B cell (primary cell): ENCODE data around the gene RAB6B. TPM values are rescaled to one million over a fixed set of nuclear protein-coding genes. Genes with fewer than 3 reads are reported as not detected.

ENCODE experiments used
- ATAC-seq: fragments of 200-7000 bp; cut with Tn5 transposase; one replicate; pipeline ENCODE4 v1.10.0; 2021; ENCODE audit warnings: low read depth, mild to moderate bottlenecking, moderate number of reproducible peaks, moderate library complexity
- CTCF ChIA-PET: fragments of 350-600 bp; sonication (Branson Sonifier 250); formaldehyde crosslinking; loops from one replicate; lab custom pipeline; 2021; ENCODE audit warnings: antibody characterized with exemption, inconsistent platforms; lab: Charles Lee
- POLR2A ChIA-PET: fragments of 350-600 bp; sonication (Branson Sonifier 250); formaldehyde crosslinking; loops from one replicate; lab custom pipeline; 2021; ENCODE audit warnings: antibody characterized with exemption; lab: Charles Lee
- DNase-seq: peaks from one replicate; pipeline ENCODE4 v3.0.0; 2013
- H2AFZ ChIP-seq: 2 replicates; pipeline ENCODE4 v1.6.1; 2012; ENCODE audit warnings: mild to moderate bottlenecking, low read depth, low read length; ENCODE audit not compliant: insufficient read depth, poor library complexity, severe bottlenecking
- H3K27ac ChIP-seq, 2 donors: 1 replicate in 1 of 2; 2 replicates in 1 of 2; pipeline ENCODE4 v1.5.1; 2012 to 2013; ENCODE audit warnings: low read length in 2 of 2, mild to moderate bottlenecking in 2 of 2, moderate library complexity in 1 of 2
- H3K27me3 ChIP-seq, 4 experiments: fragments of 200-600 bp in 1 of 4; sonication (generic) in 1 of 4; replicated peaks in 1 of 4; 1 replicate in 2 of 4; 2 replicates in 2 of 4; pipeline versions ENCODE4 v1.6.1 to v1.7.0; 2013 to 2016; ENCODE audit warnings: low read length in 3 of 4, mild to moderate bottlenecking in 2 of 4, mixed read lengths in 1 of 4, moderate library complexity in 1 of 4; ENCODE audit not compliant: insufficient read depth in 4 of 4, control insufficient read depth in 3 of 4; ENCODE audit errors: control extremely low read depth in 1 of 4
- H3K36me3 ChIP-seq, 2 experiments: replicated peaks in 1 of 2; 1 replicate in 1 of 2; 2 replicates in 1 of 2; pipeline versions ENCODE4 v1.6.1 to v1.7.1; 2013; ENCODE audit warnings: low read length in 1 of 2; ENCODE audit not compliant: insufficient read depth in 2 of 2, control insufficient read depth in 1 of 2; ENCODE audit errors: control extremely low read depth in 1 of 2, extremely low read depth in 1 of 2
- H3K4me1 ChIP-seq, 2 donors: fragments of 200-600 bp in 1 of 2; sonication (generic) in 1 of 2; 1 replicate in 1 of 2; 2 replicates in 1 of 2; pipeline versions ENCODE4 v1.5.1 to v1.6.1; 2013 to 2017; ENCODE audit warnings: low read length in 2 of 2; ENCODE audit not compliant: control insufficient read depth in 2 of 2, insufficient read depth in 2 of 2
- H3K4me2 ChIP-seq: replicated peaks from 2 replicates; pipeline ENCODE3; 2012; ENCODE audit warnings: mild to moderate bottlenecking, low read depth, low read length; ENCODE audit not compliant: poor library complexity, severe bottlenecking
- H3K4me3 ChIP-seq, 5 experiments: fragments of 200-600 bp in 1 of 5; sonication (generic) in 1 of 5; 1 replicate in 3 of 5; 2 replicates in 2 of 5; pipeline versions ENCODE4 v1.5.1 to v1.7.0; 2011 to 2016; ENCODE audit warnings: low read length in 4 of 5, mild to moderate bottlenecking in 4 of 5, low read depth in 2 of 5, control low read depth in 1 of 5, moderate library complexity in 1 of 5; ENCODE audit not compliant: insufficient read depth in 1 of 5; ENCODE audit errors: control extremely low read depth in 1 of 5, extremely low read depth in 1 of 5
- H3K79me2 ChIP-seq: fragments of 200-600 bp; sonication (generic); one replicate; pipeline ENCODE4 v1.6.0; 2016; ENCODE audit warnings: low read length; ENCODE audit not compliant: control insufficient read depth, insufficient read depth
- H3K9ac ChIP-seq: fragments of 200-600 bp; sonication (generic); 2 replicates; pipeline ENCODE4 v1.6.1; 2017; ENCODE audit warnings: mild to moderate bottlenecking, low read length, moderate library complexity
- H3K9me3 ChIP-seq, 3 donors: one replicate each; pipeline versions ENCODE4 v1.6.1 to v1.7.1; 2013; ENCODE audit warnings: low read length in 2 of 3; ENCODE audit not compliant: control insufficient read depth in 2 of 3, insufficient read depth in 1 of 3; ENCODE audit errors: control extremely low read depth in 1 of 3
- H4K20me1 ChIP-seq: 2 replicates; pipeline ENCODE4 v1.6.0; 2012; ENCODE audit warnings: mild to moderate bottlenecking, low read length; ENCODE audit not compliant: insufficient read depth, control insufficient read depth, poor library complexity, severe bottlenecking
- H3K27ac Mint-ChIP-seq: one replicate; pipeline ENCODE4 v1.8.0; 2021; ENCODE audit warnings: mixed read lengths
- H3K27me3 Mint-ChIP-seq: one replicate; pipeline ENCODE4 v1.8.0; 2021; ENCODE audit warnings: mixed read lengths
- H3K4me1 Mint-ChIP-seq: one replicate; pipeline ENCODE4 v1.8.0; 2021; ENCODE audit warnings: mixed read lengths
- H3K4me3 Mint-ChIP-seq: one replicate; pipeline ENCODE4 v1.8.0; 2021; ENCODE audit warnings: mixed read lengths
- H3K9me3 Mint-ChIP-seq: one replicate; pipeline ENCODE4 v1.8.0; 2022; ENCODE audit warnings: mixed read lengths; ENCODE audit not compliant: insufficient read depth
- EZH2 ChIP-seq: IDR thresholded peaks from 2 replicates; pipeline ENCODE4 v1.6.1; 2012; ENCODE audit warnings: borderline replicate concordance, low read depth, mild to moderate bottlenecking, moderate library complexity, low read length; ENCODE audit not compliant: insufficient read depth, poor library complexity, severe bottlenecking
- WGBS: methylation state at CpG from one replicate; pipeline ENCODE4 v1.1.5; 2013; ENCODE audit warnings: missing lambda C conversion rate; ENCODE audit not compliant: insufficient coverage; 5-methylcytosine and 5-hydroxymethylcytosine counted together
- intact Hi-C: fragments of 100-400 bp; cut with micrococcal nuclease; formaldehyde crosslinking; loops from one replicate; pipeline ENCODE4 v1.10.0; 2022
- polyA plus RNA-seq: library from polyadenylated mRNA; depleted of rRNA; stranded (reverse); fragments of >200 nt; gene quantifications from 2 replicates; pipeline ENCODE4 v1.2.3, GENCODE V29; 2012
- total RNA-seq, 2 donors: library from RNA; stranded (reverse); fragments of 120-200 nt in 1 of 2; gene quantifications; 1 replicate in 1 of 2; 2 replicates in 1 of 2; pipeline versions ENCODE4 v1.2.3 to v1.2.4, GENCODE V29; 2013 to 2022
- TF ChIP-seq, protein P1 (sequence below): fragments of 200-600 bp; IDR thresholded peaks from one replicate; pipeline ENCODE4 v1.8.0; 2022; ENCODE audit warnings: antibody characterized with exemption, mild to moderate bottlenecking

RAB6B gene
- total and polyA plus RNA-seq, 2 donors (not counting 1 experiment from before 2014, with no cell fraction given), result not detected

DNA sequence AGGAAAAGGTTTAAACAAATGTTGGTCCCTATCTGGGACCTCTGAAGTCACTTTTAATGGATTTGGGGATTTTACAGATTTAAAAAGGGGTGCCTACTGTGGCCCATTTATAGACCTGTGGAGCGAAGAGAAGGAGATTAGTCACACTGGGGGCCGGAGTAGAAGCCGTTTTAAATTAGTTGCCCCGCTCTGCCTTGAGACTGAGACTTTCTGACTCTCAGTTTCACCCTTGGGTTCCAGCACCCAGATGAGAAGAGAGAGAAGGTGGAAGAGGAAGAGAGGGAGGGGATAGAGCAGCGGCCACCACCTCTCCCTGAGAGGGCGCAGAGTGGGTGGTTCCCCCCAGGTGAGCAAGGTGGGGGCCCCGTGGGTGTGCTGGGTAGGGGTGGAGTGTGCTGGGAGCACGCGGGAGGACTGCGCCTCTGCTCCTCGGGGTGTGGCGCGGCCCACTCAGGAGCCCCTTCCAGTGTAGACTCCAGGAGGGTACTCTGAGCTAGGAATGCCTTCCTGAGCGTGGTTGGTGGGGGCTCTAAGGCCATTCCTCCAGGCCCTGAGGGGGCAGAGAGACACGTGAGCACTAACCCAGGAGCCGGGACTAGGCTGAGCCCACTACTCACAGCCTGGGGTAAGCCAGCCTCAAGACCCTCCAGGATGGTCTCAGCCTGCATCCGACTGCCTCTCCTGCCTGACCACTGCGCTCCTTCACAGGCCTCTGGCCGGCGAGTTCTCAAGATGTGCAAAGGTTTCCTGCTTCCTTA lies 32.6 kb upstream of the RAB6B start:
- ChIA-PET POLR2A (no interaction called here), CTCF (interaction anchor here (0.6 to 2.3 kb wide), 9 partner anchors 24 to 1202 kb away, joined by 3 to 14 read pairs (median 4); no protein-coding TSS in a partner anchor)
- H4K20me1 ChIP-seq, result no peaks in the 10 kb centered on the region
- peak overlapping the region; percentile 19 for H3K9ac ChIP-seq
- peaks cover 12 to 14% of the 10 kb centered on the region in 2 donors for H3K4me1 ChIP-seq
- 84% methylated on average over 18 of the region's 20 CpGs for WGBS
- no peak for TF ChIP-seq EZH2
- TF ChIP-seq, protein P1, sequence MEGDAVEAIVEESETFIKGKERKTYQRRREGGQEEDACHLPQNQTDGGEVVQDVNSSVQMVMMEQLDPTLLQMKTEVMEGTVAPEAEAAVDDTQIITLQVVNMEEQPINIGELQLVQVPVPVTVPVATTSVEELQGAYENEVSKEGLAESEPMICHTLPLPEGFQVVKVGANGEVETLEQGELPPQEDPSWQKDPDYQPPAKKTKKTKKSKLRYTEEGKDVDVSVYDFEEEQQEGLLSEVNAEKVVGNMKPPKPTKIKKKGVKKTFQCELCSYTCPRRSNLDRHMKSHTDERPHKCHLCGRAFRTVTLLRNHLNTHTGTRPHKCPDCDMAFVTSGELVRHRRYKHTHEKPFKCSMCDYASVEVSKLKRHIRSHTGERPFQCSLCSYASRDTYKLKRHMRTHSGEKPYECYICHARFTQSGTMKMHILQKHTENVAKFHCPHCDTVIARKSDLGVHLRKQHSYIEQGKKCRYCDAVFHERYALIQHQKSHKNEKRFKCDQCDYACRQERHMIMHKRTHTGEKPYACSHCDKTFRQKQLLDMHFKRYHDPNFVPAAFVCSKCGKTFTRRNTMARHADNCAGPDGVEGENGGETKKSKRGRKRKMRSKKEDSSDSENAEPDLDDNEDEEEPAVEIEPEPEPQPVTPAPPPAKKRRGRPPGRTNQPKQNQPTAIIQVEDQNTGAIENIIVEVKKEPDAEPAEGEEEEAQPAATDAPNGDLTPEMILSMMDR, result no peak
- H3K9me3 ChIP-seq, result peaks cover 0 to 4% (median 0%) of the 10 kb centered on the region in 3 donors
- H3K4me2 ChIP-seq, result peak overlapping the region; percentile 87
- intact Hi-C loops, result no loop called here
- Mint-ChIP-seq H3K27me3 (peaks cover 21% of the 10 kb centered on the region), H3K9me3 (no peaks in the 10 kb centered on the region), H3K27ac (no peak overlapping the region), H3K4me3 (peak overlapping the region; percentile 75), H3K4me1 (peaks cover 13% of the 10 kb centered on the region)
- H3K4me3 ChIP-seq, result peak overlapping the region in 2 of 5 experiments; percentile 43 to 66
- DNase-seq (peak; percentile 13), ATAC-seq (no peak)
- H3K27me3 ChIP-seq, result peaks cover 0 to 26% (median 5%) of the 10 kb centered on the region in 4 experiments
- no peak overlapping the region for H3K27ac ChIP-seq
- peak overlapping the region; percentile 72 for H2AFZ ChIP-seq
- H3K36me3 ChIP-seq, result no peaks in the 10 kb centered on the region
- no peaks in the 10 kb centered on the region for H3K79me2 ChIP-seq
